ENCODE measurements around the gene MBP.

The MBP gene

GRCh38 chr18:77086656-77087392 lies 45.8 kb downstream of the MBP start:
- peak in 1 of 51 donors; percentile 33 for DNase-seq

GRCh38 chr18:77086034-77086433 lies 46.5 kb downstream of the MBP start:
- DNase-seq: no peak

GRCh38 chr18:77084688-77085035 lies 47.9 kb downstream of the MBP start:
- no peak for DNase-seq

DNA sequence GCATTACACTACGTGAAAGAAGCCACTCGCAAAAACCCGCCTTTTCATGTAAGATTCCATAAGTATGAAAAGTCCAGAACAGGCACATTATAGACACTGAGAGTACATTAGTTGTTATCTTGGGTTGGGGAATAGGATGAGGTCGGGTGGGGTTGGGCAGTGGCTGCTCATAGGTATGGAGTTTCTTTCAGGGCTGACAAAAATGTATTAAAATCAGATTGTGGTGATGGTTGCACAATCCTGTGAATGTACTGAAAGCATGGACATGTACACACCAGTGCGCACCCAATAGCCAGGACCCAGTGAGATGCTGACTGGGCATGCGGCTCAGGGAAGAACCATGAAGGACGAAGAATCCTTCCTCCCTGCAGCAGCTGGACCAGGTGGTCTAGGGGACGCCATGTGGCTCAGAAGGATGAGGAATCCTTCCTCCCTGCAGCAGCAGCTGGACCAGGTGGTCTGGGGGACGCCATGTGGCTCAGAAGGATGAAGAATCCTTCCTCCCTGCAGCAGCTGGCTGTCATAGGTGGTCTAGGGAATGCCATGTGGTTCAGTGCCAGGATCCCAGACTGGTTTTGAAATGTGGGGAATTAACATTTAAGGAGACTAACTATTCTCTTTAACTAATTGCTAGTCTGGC lies 50.1 kb downstream of the MBP start:
- no peak for DNase-seq

DNA sequence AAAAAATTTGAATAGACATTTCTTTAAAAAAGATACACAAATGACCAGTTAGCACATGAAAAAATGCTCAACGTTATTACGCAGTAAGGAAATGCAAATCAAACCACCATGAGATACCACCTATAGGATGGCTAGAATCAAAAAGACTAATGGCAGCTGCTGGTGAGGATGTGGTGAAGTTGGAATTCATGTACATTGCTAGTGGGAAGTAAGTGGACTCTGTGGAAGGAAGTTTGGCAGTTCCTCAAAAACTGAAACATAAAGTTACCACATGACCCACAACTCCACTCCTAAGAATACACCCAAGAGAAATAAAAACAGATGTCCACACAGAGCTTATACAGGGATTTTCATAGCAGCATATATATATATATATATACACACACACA lies 51.2 kb downstream of the MBP start:
- DNase-seq: no peak

DNA sequence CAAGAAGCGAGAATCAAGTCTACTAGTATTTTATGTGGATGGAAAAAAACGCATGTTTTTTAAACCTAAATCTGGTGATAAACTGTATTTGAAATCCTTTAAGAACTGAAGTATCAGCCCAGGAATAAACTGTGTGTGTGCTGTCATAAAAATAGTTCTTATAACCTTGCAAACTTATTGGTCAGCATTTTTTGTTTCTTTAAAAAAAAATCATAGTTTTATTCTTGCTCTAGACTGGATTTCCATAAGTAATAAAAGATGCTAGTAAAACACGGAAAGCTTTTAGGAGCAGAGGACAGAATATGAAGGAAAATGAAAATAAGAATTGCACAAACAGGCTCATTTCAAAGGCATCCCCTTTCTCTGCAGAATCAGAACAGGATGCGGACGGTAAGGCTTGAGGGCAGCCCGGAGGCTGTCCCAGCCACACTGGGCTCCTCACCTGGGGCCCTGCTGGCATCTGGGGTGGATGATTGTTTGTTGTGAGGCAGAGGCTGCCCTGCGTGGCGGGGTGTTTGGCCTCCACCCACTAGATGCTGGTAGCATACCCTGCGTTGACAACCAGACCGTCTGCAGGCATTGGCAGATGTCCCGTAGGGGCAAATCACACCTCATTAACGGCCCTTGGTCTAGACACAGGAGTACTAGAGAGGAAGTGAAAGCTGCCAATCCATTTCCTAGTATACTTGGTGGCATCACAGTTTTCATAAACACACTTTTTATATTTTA lies 52.5 kb downstream of the MBP start:
- no peak for DNase-seq

DNA sequence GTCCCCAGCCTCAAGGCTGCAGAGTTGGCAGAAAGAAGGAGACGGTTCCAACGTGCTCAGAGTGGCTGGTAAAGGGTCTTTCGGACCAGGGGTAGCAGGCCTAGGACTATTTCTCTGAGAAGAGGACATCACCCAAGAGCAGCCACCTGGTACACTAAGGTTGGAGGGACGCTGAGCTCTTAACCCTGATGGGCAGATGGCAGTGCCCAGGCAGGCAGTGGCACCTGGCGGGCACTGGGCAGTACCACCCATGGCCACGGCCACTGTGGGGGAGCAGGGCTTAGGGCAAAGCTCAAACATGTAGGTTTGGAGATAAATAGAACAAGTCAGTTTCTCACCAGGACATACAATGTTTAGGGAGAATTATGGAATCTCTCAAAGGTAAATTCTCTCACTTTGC lies 53.5 kb downstream of the MBP start:
- DNase-seq: no peak

- DNase-seq: no peak
Measured at GRCh38 chr18:77078690-77079070, 53.9 kb downstream of the MBP start.

DNA sequence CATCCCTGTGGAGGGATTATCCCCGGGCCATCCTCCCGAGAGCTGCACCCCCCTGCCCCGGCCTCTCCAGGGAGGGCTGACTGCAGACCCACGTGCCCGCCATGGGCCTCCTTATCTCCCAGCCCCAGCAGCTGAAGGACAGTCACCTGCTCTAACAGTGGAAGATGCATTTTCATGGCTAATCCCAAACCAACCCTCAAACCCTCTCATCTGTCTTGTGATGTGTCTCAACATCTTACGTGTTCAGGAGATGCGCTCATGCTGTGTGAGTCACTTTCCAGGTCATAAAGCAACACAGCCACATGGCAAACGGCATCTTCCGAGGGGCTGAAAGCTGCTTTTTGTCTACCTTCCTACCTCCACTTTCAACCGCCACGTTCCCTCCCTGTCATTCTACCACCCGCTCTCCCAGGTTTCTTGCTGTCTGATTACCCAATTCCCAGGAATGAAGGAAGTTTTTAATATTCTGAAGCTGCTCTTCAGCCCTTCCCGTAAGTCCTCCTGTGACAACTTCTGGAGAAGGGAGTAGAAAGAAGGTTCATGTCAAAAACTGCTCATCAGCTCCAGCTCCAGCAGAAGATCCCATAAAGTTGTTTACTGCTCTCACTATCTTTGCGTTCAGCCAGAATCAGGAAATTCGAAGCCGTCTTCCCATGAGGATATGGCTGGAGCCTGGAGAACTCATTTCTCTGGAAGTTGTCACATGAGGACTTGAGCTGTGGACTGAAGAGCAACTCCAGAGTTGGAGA lies 54.5 kb downstream of the MBP start:
- no peak for DNase-seq

GRCh38 chr18:77077401-77077800 lies 55.2 kb downstream of the MBP start:
- DNase-seq: no peak

GRCh38 chr18:77076111-77076510 lies 56.5 kb downstream of the MBP start:
- DNase-seq: no peak

DNA sequence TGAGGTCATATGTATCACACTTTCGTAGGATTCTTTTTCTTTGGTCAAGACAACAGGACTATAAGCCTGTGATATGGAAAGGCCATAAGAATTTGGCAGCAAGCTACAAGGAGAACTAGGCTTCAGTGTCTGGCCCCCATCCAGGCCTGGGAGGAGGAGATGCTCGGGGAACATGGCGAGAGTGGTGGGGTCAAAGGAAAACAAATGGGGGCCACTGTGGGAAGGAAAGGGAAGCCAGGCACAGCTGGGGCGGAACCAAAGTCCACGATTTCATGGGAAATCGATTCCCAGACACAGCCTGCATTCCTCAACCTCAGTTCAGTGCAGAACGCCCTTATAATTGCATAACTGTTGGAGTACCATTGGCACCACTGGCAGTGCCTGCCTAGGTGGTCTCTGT lies 58.2 kb downstream of the MBP start:
- no peak for DNase-seq

GRCh38 chr18:77073336-77074093 lies 59.1 kb downstream of the MBP start:
- no peak for DNase-seq

- no peak for DNase-seq
Measured at GRCh38 chr18:77072566-77072965, 60.0 kb downstream of the MBP start.

DNA sequence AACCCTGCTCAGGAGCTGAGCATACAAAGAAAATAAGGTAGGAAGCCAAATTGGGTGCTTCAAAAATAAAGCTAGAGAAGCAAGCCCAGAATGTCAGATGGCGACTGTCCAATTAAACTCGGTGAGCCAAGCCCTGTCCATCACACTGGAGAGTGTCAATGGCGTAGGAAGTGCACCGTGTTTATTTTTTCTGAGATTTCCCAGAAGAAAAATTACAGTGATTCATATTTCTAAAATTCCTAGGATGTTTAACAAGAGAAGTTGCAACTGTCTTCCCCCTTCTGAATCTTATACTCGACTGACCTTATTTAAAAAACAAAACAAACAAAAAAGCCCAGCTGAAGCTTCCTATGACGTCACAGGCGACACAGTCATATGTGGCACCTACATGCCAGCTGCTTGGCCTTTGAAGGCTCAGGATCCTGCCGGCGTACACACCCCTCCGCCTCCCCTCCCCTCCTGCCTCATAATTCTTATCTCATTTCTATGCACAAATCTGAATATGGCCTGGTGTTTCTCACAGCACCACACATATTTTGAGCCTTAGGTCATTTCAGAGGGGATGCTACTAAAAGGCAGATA lies 60.8 kb downstream of the MBP start:
- DNase-seq: no peak

- DNase-seq: no peak
Measured at GRCh38 chr18:77071061-77071460, 61.5 kb downstream of the MBP start.

- no peak for DNase-seq
Measured at GRCh38 chr18:77070627-77071026, 62.0 kb downstream of the MBP start.

GRCh38 chr18:77069931-77070330 lies 62.7 kb downstream of the MBP start:
- no peak for DNase-seq

DNA sequence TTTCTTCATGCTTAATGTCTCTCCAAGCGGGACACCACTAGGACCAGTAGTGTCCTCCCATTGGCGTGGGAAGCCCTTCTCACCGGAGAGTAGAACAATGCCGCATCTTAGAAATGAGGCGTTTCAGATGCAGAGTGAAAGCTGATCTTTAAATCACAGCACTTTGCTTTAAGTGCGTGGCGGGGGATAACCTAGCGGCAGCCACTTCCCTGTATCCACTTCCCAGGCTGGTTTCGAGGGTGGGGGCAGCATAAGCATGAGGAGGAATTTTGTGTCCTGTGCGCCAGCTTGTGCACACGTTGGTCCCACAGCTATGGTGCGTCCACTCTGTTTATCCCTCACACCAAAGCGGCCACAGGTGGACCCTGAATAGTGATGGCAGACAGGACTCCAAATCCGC lies 63.1 kb downstream of the MBP start:
- no peak for DNase-seq

- no peak for DNase-seq
Measured at GRCh38 chr18:77068321-77069312, 64.0 kb downstream of the MBP start.
